Gastrocnemius medialis (tissue), 4 donors: Measurements from ENCODE around the gene SOCS7. TPM values are rescaled to one million over a fixed set of nuclear protein-coding genes. Genes with fewer than 3 reads are reported as not detected.
A peak's percentile ranks its signal among the peaks of the same experiment; 100 is the strongest.

Source experiments
- ATAC-seq, 2 donors: fragments of 150-250 bp; one replicate each; pipeline ENCODE4 v1.9.1; 2016
- DNase-seq, 2 donors: peaks; one replicate each; pipeline ENCODE4 v3.0.0-alpha.2; 2019
- H3K27ac ChIP-seq, 4 donors: fragments of 200-600 bp; sonication (generic); 1 replicate in 1 of 4; 2 replicates in 3 of 4; pipeline ENCODE4 v1.5.1; 2016 to 2018; ENCODE audit warnings: mild to moderate bottlenecking in 2 of 4, moderate library complexity in 1 of 4
- H3K27me3 ChIP-seq, 3 donors: fragments of 200-600 bp; sonication (generic) in 2 of 3; 1 replicate in 1 of 3; 2 replicates in 2 of 3; pipeline versions ENCODE4 v1.5.1 to v1.6.0; 2016 to 2019; ENCODE audit warnings: mild to moderate bottlenecking in 1 of 3, moderate library complexity in 1 of 3
- H3K36me3 ChIP-seq, 2 donors: fragments of 200-600 bp; sonication (generic) in 1 of 2; one replicate each; pipeline ENCODE4 v1.5.1; 2017 to 2018
- H3K4me1 ChIP-seq, 2 donors: fragments of 200-600 bp; sonication (generic) in 1 of 2; one replicate each; pipeline ENCODE4 v1.5.1; 2016 to 2017; ENCODE audit warnings: mild to moderate bottlenecking in 2 of 2
- H3K4me3 ChIP-seq, 4 donors: fragments of 200-600 bp; sonication (generic) in 3 of 4; 1 replicate in 1 of 4; 2 replicates in 3 of 4; pipeline ENCODE4 v1.5.1; 2016 to 2019; ENCODE audit warnings: mild to moderate bottlenecking in 2 of 4
- H3K9me3 ChIP-seq, 3 donors: fragments of 200-600 bp; sonication (generic) in 2 of 3; 1 replicate in 1 of 3; 2 replicates in 2 of 3; pipeline ENCODE4 v1.5.1; 2016 to 2019
- POLR2A ChIP-seq, 2 donors: fragments of 450-650 bp; IDR thresholded peaks; one replicate each; pipeline ENCODE4 v1.6.1; 2017; ENCODE audit warnings: antibody characterized with exemption in 2 of 2, mild to moderate bottlenecking in 2 of 2, moderate library complexity in 2 of 2
- in situ Hi-C, 4 donors: fragments of 200-750 bp; cut with MboI; loops; one replicate each; pipeline versions ENCODE4 v1.15.0 to v1.8.0; 2017; ENCODE audit warnings: low sequenced_read_pairs in 4 of 4
- intact Hi-C: fragments of 100-400 bp; cut with DNase I; formaldehyde crosslinking; loops from one replicate; pipeline ENCODE4 v1.15.1; 2023; ENCODE audit warnings: low total_unique reads
- total RNA-seq, 4 donors: library from RNA; depleted of rRNA; stranded (reverse); fragments of >200 nt; gene quantifications; one replicate each; pipeline versions ENCODE4 v1.1.0 to v1.2.3, GENCODE V29; 2016
- TF ChIP-seq, protein P1 (sequence below), 5 experiments: fragments of 450-650 bp in 3 of 5; fragments of 200-600 bp in 2 of 5; sonication (generic) in 2 of 5; IDR thresholded peaks in 4 of 5; conservative IDR thresholded peaks in 1 of 5; 1 replicate in 4 of 5; 2 replicates in 1 of 5; pipeline ENCODE4 v1.5.1; 2016 to 2019; ENCODE audit warnings: antibody characterized with exemption in 5 of 5, mild to moderate bottlenecking in 3 of 5, moderate library complexity in 3 of 5

Gene SOCS7
- total RNA-seq, 4 donors from 2014 or later = 16.3 to 19.9 (median 19.5) TPM

DNA sequence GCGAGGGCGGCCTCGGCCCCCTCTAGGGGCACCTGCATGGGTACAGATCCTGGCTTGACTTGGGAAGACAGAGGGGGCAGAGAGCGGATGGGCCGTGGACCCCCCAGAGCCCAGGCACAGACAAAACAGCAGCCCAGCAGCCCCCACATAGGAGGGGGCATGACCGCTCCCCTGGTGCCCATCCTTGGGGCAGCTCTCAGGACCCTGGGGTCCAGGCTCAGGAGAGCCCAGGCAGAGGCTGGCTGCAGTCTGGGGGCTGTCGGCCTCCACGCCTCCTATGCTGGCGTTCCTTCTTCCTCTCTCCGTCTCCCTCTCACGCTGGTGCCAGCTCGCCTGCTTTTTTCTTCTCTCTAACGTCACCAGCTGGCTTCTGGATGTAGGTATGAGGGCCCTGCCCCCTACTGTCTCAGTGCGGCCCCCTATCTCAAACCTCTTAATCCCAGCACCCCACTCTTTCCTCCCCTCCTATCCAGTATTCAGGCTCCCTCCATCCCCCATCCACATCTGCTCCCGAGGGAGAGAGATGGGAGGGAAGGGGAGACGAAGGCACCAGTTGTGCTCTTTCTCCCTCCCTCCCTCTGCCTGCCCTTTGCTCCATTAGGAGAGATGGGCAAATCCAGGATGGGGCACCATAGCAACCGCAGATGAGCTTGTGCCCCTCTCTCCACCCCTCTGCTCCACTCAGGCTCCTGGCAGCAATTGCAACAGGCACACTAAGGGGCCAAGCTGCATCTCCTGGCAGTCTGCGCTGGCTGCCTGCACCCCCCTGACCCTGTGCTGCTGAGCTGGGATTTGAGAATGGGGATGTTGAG, 7.8 kb upstream of the SOCS7 start, which contains the start of gene GPR179:
TSS of gene GPR179 (minus strand) at position 349 of the 812 bp plus-strand sequence. CDS start at position 182, 167 bp downstream.
- H3K27me3 ChIP-seq = no peaks in the 10 kb centered on the region
- no peak for ATAC-seq
- intact Hi-C loops = no loop called here

DNA sequence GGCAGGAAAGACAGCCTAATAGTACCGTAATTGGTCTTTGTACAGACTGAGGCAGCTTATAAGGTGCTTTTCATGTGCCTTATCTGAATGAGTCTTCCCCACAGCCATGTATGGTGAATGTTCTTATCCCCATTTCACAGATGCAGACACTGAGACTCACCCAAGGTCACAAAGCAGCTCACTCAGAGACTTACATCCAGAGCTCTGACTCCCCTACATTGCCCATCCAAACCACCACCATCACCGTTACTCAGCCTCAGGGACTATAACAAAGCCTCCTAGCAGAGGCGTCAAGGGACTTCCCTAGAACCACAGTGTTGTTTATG, 7.3 kb upstream of the SOCS7 start:
- DNase-seq (no peak), ATAC-seq (no peak)
- no peak for TF ChIP-seq POLR2A (IDR thresholded peaks at IDR 0.05)
- TF ChIP-seq, protein P1, sequence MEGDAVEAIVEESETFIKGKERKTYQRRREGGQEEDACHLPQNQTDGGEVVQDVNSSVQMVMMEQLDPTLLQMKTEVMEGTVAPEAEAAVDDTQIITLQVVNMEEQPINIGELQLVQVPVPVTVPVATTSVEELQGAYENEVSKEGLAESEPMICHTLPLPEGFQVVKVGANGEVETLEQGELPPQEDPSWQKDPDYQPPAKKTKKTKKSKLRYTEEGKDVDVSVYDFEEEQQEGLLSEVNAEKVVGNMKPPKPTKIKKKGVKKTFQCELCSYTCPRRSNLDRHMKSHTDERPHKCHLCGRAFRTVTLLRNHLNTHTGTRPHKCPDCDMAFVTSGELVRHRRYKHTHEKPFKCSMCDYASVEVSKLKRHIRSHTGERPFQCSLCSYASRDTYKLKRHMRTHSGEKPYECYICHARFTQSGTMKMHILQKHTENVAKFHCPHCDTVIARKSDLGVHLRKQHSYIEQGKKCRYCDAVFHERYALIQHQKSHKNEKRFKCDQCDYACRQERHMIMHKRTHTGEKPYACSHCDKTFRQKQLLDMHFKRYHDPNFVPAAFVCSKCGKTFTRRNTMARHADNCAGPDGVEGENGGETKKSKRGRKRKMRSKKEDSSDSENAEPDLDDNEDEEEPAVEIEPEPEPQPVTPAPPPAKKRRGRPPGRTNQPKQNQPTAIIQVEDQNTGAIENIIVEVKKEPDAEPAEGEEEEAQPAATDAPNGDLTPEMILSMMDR (IDR thresholded peaks at IDR 0.05 in 4 of 5, conservative IDR thresholded peaks at IDR 0.05 in 1 of 5) = no peak
- H3K36me3 ChIP-seq = no peaks in the 10 kb centered on the region
- no peak overlapping the region for H3K4me3 ChIP-seq
- in situ Hi-C loops (loop anchor here in 1 of 4 donors (5.0 kb wide), 1 partner anchor 73 kb away; no protein-coding TSS in a partner anchor), intact Hi-C loops (no loop called here)
- no peaks in the 10 kb centered on the region for H3K27me3 ChIP-seq
- no peak overlapping the region for H3K27ac ChIP-seq
- no peaks in the 10 kb centered on the region for H3K9me3 ChIP-seq
- no peaks in the 10 kb centered on the region for H3K4me1 ChIP-seq

More for the DNA sequence above, 7.8 kb upstream of the SOCS7 start, which contains the start of gene GPR179:
- Histone ChIP-seq H3K4me3 (no peak within 1 kb of the TSS), H3K27ac (no peak within 1 kb of the TSS), H3K36me3 (no peaks in the 10 kb centered on the region), H3K9me3 (no peaks in the 10 kb centered on the region), H3K4me1 (no peaks in the 10 kb centered on the region)
- DNase-seq = no peak
- TF ChIP-seq POLR2A (IDR thresholded peaks at IDR 0.05) = no peak
- TF ChIP-seq, protein P1 (IDR thresholded peaks at IDR 0.05 in 4 of 5, conservative IDR thresholded peaks at IDR 0.05 in 1 of 5) = no peak
- in situ Hi-C loops = loop anchor here in 1 of 4 donors (5.0 kb wide), 1 partner anchor 73 kb away; no protein-coding TSS in a partner anchor

GRCh38 chr17:38345743-38346142, 5.9 kb upstream of the SOCS7 start:
- in situ Hi-C loops (loop anchor here in 3 of 4 donors (5.0 kb wide), 2 partner anchors 67 to 72 kb away; no protein-coding TSS in a partner anchor), intact Hi-C loops (no loop called here)
- H3K27me3 ChIP-seq = no peaks in the 10 kb centered on the region
- ATAC-seq (no peak), DNase-seq (no peak)
- TF ChIP-seq, protein P1 (IDR thresholded peaks at IDR 0.05 in 4 of 5, conservative IDR thresholded peaks at IDR 0.05 in 1 of 5) = no peak
- no peaks in the 10 kb centered on the region for H3K36me3 ChIP-seq
- no peak overlapping the region for H3K4me3 ChIP-seq
- no peaks in the 10 kb centered on the region for H3K9me3 ChIP-seq
- no peak overlapping the region for H3K27ac ChIP-seq
- H3K4me1 ChIP-seq = no peaks in the 10 kb centered on the region

DNA sequence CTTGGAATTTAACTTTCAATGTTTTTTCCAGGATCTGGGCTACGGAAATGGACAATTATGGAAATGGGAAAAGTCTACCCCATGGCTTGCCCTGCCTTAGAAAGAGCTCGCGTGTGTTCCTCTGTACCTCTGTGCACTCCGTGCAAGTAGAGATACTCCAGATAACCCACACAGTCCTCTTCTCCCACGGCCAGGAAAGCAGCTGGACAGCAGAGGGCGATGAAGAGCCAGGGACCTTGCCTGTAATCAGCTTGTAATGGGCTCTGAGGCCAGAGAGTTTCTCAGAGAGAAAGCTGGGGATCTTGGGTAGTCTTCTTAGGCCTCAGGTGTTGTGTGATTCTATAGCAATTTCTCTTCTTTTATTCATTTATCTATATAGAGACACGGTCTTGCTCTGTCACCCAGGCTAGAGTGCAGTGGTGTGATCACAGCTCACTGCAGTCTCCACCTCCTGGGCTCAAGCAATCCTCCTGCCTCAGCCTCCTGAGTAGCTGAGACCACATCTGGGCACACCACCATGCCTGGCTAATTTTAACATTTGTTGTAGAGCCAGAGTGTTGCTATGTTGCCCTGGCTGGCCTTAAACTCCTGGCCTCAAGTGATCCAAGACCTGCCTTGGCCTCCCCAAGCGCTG, 2.4 kb upstream of the SOCS7 start:
- peak; percentile 56 to 79 for DNase-seq
- Histone ChIP-seq H3K9me3 (no peaks in the 10 kb centered on the region), H3K27ac (peak overlapping the region in 1 of 4 donors; percentile 48), H3K4me3 (no peak overlapping the region), H3K36me3 (no peaks in the 10 kb centered on the region), H3K27me3 (no peaks in the 10 kb centered on the region), H3K4me1 (peaks cover 15 to 16% of the 10 kb centered on the region in 2 donors)
- in situ Hi-C loops = loop anchor here in 3 of 4 donors (5.0 kb wide), 2 partner anchors 63 to 68 kb away; no protein-coding TSS in a partner anchor
- peak; percentile 57 to 71 for ATAC-seq
- TF ChIP-seq POLR2A (IDR thresholded peaks at IDR 0.05) = no peak
- TF ChIP-seq, protein P1 (IDR thresholded peaks at IDR 0.05 in 4 of 5, conservative IDR thresholded peaks at IDR 0.05 in 1 of 5) = peak; percentile 75 to 93 (median 84)
- intact Hi-C loops = loop anchor here (1.0 kb wide), 1 partner anchor 65 kb away; no protein-coding TSS in a partner anchor
